ENCODE data around the gene FRY. TPM values are rescaled to one million over a fixed set of nuclear protein-coding genes. Genes with fewer than 3 reads are reported as not detected.

Gene FRY
- total and polyA plus RNA-seq, 4 donors: 6.2 to 31.2 (median 12.7) TPM

GRCh38 chr13:32126278-32126677 is 94.7 kb downstream of the FRY start:
- Histone ChIP-seq H3K27ac (ENCODE audit: low read depth in 1 of 2, low read length in 2 of 2) (no peak overlapping the region), H3K4me3 (ENCODE audit: low read depth in 1 of 3, low read length in 3 of 3) (no peak overlapping the region), H3K36me3 (ENCODE audit: control insufficient read depth in 4 of 4, insufficient read depth in 3 of 4, low read depth in 1 of 4, low read length in 3 of 4) (peaks cover 0 to 11% (median under 1%) of the 10 kb centered on the region in 4 donors), H3K4me1 (ENCODE audit: control insufficient read depth in 4 of 4, insufficient read depth in 4 of 4, low read length in 3 of 4) (no peaks in the 10 kb centered on the region), H3K9ac (ENCODE audit: low read depth in 1 of 2, low read length in 2 of 2) (no peak overlapping the region), H3K27me3 (ENCODE audit: control insufficient read depth in 4 of 4, insufficient read depth in 4 of 4, low read length in 3 of 4) (no peaks in the 10 kb centered on the region), H3K9me3 (ENCODE audit: control insufficient read depth in 4 of 4, low read length in 3 of 4) (no peaks in the 10 kb centered on the region)
- 92% methylated on average over 3 of the region's 3 CpGs for WGBS
- no peak for DNase-seq (ENCODE audit: low spot score)
- TF ChIP-seq JUND (IDR thresholded peaks at IDR 0.05): no peak
- TF ChIP-seq RXRA (IDR thresholded peaks at IDR 0.05): no peak
- TF ChIP-seq GABPA (IDR thresholded peaks at IDR 0.05 in 1 of 2, conservative IDR thresholded peaks at IDR 0.05 in 1 of 2): no peak
- TF ChIP-seq, protein P1, sequence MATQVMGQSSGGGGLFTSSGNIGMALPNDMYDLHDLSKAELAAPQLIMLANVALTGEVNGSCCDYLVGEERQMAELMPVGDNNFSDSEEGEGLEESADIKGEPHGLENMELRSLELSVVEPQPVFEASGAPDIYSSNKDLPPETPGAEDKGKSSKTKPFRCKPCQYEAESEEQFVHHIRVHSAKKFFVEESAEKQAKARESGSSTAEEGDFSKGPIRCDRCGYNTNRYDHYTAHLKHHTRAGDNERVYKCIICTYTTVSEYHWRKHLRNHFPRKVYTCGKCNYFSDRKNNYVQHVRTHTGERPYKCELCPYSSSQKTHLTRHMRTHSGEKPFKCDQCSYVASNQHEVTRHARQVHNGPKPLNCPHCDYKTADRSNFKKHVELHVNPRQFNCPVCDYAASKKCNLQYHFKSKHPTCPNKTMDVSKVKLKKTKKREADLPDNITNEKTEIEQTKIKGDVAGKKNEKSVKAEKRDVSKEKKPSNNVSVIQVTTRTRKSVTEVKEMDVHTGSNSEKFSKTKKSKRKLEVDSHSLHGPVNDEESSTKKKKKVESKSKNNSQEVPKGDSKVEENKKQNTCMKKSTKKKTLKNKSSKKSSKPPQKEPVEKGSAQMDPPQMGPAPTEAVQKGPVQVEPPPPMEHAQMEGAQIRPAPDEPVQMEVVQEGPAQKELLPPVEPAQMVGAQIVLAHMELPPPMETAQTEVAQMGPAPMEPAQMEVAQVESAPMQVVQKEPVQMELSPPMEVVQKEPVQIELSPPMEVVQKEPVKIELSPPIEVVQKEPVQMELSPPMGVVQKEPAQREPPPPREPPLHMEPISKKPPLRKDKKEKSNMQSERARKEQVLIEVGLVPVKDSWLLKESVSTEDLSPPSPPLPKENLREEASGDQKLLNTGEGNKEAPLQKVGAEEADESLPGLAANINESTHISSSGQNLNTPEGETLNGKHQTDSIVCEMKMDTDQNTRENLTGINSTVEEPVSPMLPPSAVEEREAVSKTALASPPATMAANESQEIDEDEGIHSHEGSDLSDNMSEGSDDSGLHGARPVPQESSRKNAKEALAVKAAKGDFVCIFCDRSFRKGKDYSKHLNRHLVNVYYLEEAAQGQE (IDR thresholded peaks at IDR 0.05): no peak
- TF ChIP-seq FOXA2 (IDR thresholded peaks at IDR 0.05): no peak
- TF ChIP-seq, protein P2, sequence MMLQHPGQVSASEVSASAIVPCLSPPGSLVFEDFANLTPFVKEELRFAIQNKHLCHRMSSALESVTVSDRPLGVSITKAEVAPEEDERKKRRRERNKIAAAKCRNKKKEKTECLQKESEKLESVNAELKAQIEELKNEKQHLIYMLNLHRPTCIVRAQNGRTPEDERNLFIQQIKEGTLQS (IDR thresholded peaks at IDR 0.05): no peak

- no peak overlapping the region for H3K4me3 ChIP-seq (ENCODE audit: low read depth in 1 of 3, low read length in 3 of 3)
- no peak for TF ChIP-seq GABPA (IDR thresholded peaks at IDR 0.05 in 1 of 2, conservative IDR thresholded peaks at IDR 0.05 in 1 of 2)
- H3K27ac ChIP-seq (ENCODE audit: low read depth in 1 of 2, low read length in 2 of 2): no peak overlapping the region
- no peaks in the 10 kb centered on the region for H3K4me1 ChIP-seq (ENCODE audit: control insufficient read depth in 4 of 4, insufficient read depth in 4 of 4, low read length in 3 of 4)
- H3K36me3 ChIP-seq (ENCODE audit: control insufficient read depth in 4 of 4, insufficient read depth in 3 of 4, low read depth in 1 of 4, low read length in 3 of 4): peaks cover 0 to 14% (median 0%) of the 10 kb centered on the region in 4 donors
- no peak overlapping the region for H3K9ac ChIP-seq (ENCODE audit: low read depth in 1 of 2, low read length in 2 of 2)
- no peaks in the 10 kb centered on the region for H3K9me3 ChIP-seq (ENCODE audit: control insufficient read depth in 4 of 4, low read length in 3 of 4)
- no peaks in the 10 kb centered on the region for H3K27me3 ChIP-seq (ENCODE audit: control insufficient read depth in 4 of 4, insufficient read depth in 4 of 4, low read length in 3 of 4)
- no peak for DNase-seq (ENCODE audit: low spot score)
These were observed 95.2 kb downstream of the FRY start for GRCh38 chr13:32126756-32127155.

GRCh38 chr13:32127691-32128090 is 96.1 kb downstream of the FRY start:
- TF ChIP-seq, protein P2 (IDR thresholded peaks at IDR 0.05): no peak
- TF ChIP-seq RXRA (IDR thresholded peaks at IDR 0.05) (no peak), GABPA (IDR thresholded peaks at IDR 0.05 in 1 of 2, conservative IDR thresholded peaks at IDR 0.05 in 1 of 2) (no peak), EGR1 (IDR thresholded peaks at IDR 0.05; ENCODE audit: low read depth in 2 of 2) (no peak), RAD21 (IDR thresholded peaks at IDR 0.05) (no peak), MAX (IDR thresholded peaks at IDR 0.05) (no peak), TAF1 (conservative IDR thresholded peaks at IDR 0.05) (no peak)
- Histone ChIP-seq H3K9ac (ENCODE audit: low read depth in 1 of 2, low read length in 2 of 2) (no peak overlapping the region), H3K27ac (ENCODE audit: low read depth in 1 of 2, low read length in 2 of 2) (no peak overlapping the region), H3K36me3 (ENCODE audit: control insufficient read depth in 4 of 4, insufficient read depth in 3 of 4, low read depth in 1 of 4, low read length in 3 of 4) (peaks cover 0 to 15% (median 0%) of the 10 kb centered on the region in 4 donors), H3K4me3 (ENCODE audit: low read depth in 1 of 3, low read length in 3 of 3) (no peak overlapping the region), H3K27me3 (ENCODE audit: control insufficient read depth in 4 of 4, insufficient read depth in 4 of 4, low read length in 3 of 4) (no peaks in the 10 kb centered on the region), H3K9me3 (ENCODE audit: control insufficient read depth in 4 of 4, low read length in 3 of 4) (no peaks in the 10 kb centered on the region), H3K4me1 (ENCODE audit: control insufficient read depth in 4 of 4, insufficient read depth in 4 of 4, low read length in 3 of 4) (no peaks in the 10 kb centered on the region)
- no peak for DNase-seq (ENCODE audit: low spot score)
- WGBS: 97% methylated on average over 7 of the region's 7 CpGs
